ENCODE measurements around the gene ABCC10.

- TF ChIP-seq, protein P1, sequence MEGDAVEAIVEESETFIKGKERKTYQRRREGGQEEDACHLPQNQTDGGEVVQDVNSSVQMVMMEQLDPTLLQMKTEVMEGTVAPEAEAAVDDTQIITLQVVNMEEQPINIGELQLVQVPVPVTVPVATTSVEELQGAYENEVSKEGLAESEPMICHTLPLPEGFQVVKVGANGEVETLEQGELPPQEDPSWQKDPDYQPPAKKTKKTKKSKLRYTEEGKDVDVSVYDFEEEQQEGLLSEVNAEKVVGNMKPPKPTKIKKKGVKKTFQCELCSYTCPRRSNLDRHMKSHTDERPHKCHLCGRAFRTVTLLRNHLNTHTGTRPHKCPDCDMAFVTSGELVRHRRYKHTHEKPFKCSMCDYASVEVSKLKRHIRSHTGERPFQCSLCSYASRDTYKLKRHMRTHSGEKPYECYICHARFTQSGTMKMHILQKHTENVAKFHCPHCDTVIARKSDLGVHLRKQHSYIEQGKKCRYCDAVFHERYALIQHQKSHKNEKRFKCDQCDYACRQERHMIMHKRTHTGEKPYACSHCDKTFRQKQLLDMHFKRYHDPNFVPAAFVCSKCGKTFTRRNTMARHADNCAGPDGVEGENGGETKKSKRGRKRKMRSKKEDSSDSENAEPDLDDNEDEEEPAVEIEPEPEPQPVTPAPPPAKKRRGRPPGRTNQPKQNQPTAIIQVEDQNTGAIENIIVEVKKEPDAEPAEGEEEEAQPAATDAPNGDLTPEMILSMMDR (IDR thresholded peaks at IDR 0.05), result no peak
- TF ChIP-seq POLR2AphosphoS5 (IDR thresholded peaks at IDR 0.05) (no peak), POLR2A (IDR thresholded peaks at IDR 0.05) (no peak)
Observed at GRCh38 chr6:43407296-43407695, 20.0 kb upstream of the ABCC10 start.
